Body of pancreas (tissue), 4 donors: ENCODE data around the gene KLHL30. TPM values are rescaled to one million over a fixed set of nuclear protein-coding genes. Genes with fewer than 3 reads are reported as not detected.

ENCODE experiments used
- ATAC-seq: fragments of 150-250 bp; one replicate; pipeline ENCODE4 v1.9.1; 2016
- DNase-seq, 4 donors: peaks; one replicate each; pipeline ENCODE4 v3.0.0-alpha.2; 2019
- H3K27ac ChIP-seq, 4 donors: fragments of 200-600 bp; sonication (generic); 1 replicate in 3 of 4; 2 replicates in 1 of 4; pipeline versions ENCODE4 v1.5.1 to v1.6.1; 2016 to 2019; ENCODE audit warnings: mild to moderate bottlenecking in 1 of 4, mixed read lengths in 1 of 4, moderate library complexity in 1 of 4
- H3K27me3 ChIP-seq, 2 donors: fragments of 200-600 bp; sonication (generic); one replicate each; pipeline ENCODE4 v1.6.0; 2016; ENCODE audit warnings: mild to moderate bottlenecking in 1 of 2
- H3K36me3 ChIP-seq, 2 donors: fragments of 200-600 bp; sonication (generic); replicated peaks in 1 of 2; 2 replicates each; pipeline ENCODE4 v1.5.1; 2016; ENCODE audit warnings: low read depth in 2 of 2; ENCODE audit not compliant: insufficient read depth in 1 of 2
- H3K4me1 ChIP-seq: fragments of 200-600 bp; sonication (generic); one replicate; pipeline ENCODE4 v1.6.0; 2016
- H3K4me3 ChIP-seq, 2 donors: fragments of 200-600 bp; sonication (generic); 1 replicate in 1 of 2; 2 replicates in 1 of 2; pipeline ENCODE4 v1.5.1; 2016 to 2019
- H3K9me3 ChIP-seq, 3 donors: fragments of 200-600 bp; sonication (generic); 1 replicate in 2 of 3; 2 replicates in 1 of 3; pipeline ENCODE4 v1.5.1; 2016
- CTCF ChIP-seq, 7 experiments: fragments of 450-650 bp in 4 of 7; fragments of 200-600 bp in 3 of 7; sonication (generic) in 3 of 7; IDR thresholded peaks; one replicate each; pipeline ENCODE4 v1.5.1; 2016 to 2019; ENCODE audit warnings: antibody characterized with exemption in 7 of 7
- POLR2A ChIP-seq, 3 donors: fragments of 450-650 bp; IDR thresholded peaks; one replicate each; pipeline ENCODE4 v1.6.1; 2016; ENCODE audit warnings: antibody characterized with exemption in 3 of 3, mild to moderate bottlenecking in 2 of 3
- WGBS, 2 donors: methylation state at CpG; one replicate each; pipeline ENCODE4 v1.1.5; 2017; 5-methylcytosine and 5-hydroxymethylcytosine counted together
- intact Hi-C: fragments of 100-400 bp; cut with DNase I; formaldehyde crosslinking; loops from one replicate; pipeline ENCODE4 v1.15.1; 2023
- total RNA-seq, 2 donors: library from RNA; depleted of rRNA; stranded (reverse); fragments of >200 nt; gene quantifications; one replicate each; pipeline ENCODE4 v1.1.0, GENCODE V29; 2016

The KLHL30 gene
- total RNA-seq, 2 donors from 2014 or later = 0.26 to 0.66 TPM

GRCh38 chr2:238167761-238168160 is 29.3 kb downstream of the KLHL30 start:
- Histone ChIP-seq H3K4me1 (peaks cover 54% of the 10 kb centered on the region), H3K9me3 (no peaks in the 10 kb centered on the region), H3K27me3 (peaks cover 0 to 3% of the 10 kb centered on the region in 2 donors), H3K36me3 (peaks cover 0 to 6% of the 10 kb centered on the region in 2 donors), H3K4me3 (no peak overlapping the region), H3K27ac (peak overlapping the region in 1 of 4 donors; percentile 14)
- 65 to 70% methylated on average over 2 to 8 of the region's 8 CpGs for WGBS, 2 donors
- ATAC-seq (no peak), DNase-seq (no peak)
- intact Hi-C loops = no loop called here
- no peak for TF ChIP-seq POLR2A (IDR thresholded peaks at IDR 0.05)
- no peak for TF ChIP-seq CTCF (IDR thresholded peaks at IDR 0.05)

- no peaks in the 10 kb centered on the region for H3K9me3 ChIP-seq
- 83 to 88% methylated on average over 7 to 13 of the region's 13 CpGs for WGBS, 2 donors
- intact Hi-C loops = no loop called here
- H3K4me1 ChIP-seq = peaks cover 47% of the 10 kb centered on the region
- no peak overlapping the region for H3K4me3 ChIP-seq
- H3K27ac ChIP-seq = peak overlapping the region in 2 of 4 donors; percentile 22 to 74
- no peak for DNase-seq
- no peak for ATAC-seq
- TF ChIP-seq POLR2A (IDR thresholded peaks at IDR 0.05) = no peak
- TF ChIP-seq CTCF (IDR thresholded peaks at IDR 0.05) = no peak
- peaks cover 0 to 3% of the 10 kb centered on the region in 2 donors for H3K27me3 ChIP-seq
- H3K36me3 ChIP-seq = peaks cover 0 to 10% of the 10 kb centered on the region in 2 donors
Observed at GRCh38 chr2:238168196-238169047, 30.0 kb downstream of the KLHL30 start.

GRCh38 chr2:238169048-238169707 is 30.7 kb downstream of the KLHL30 start:
- no peak overlapping the region for H3K4me3 ChIP-seq
- DNase-seq (peak; percentile 64 to 74 (median 64)), ATAC-seq (peak; percentile 72)
- no peaks in the 10 kb centered on the region for H3K9me3 ChIP-seq
- intact Hi-C loops = no loop called here
- 55 to 63% methylated on average over 6 of the region's 6 CpGs for WGBS, 2 donors
- peaks cover 40% of the 10 kb centered on the region for H3K4me1 ChIP-seq
- H3K27ac ChIP-seq = peak overlapping the region in 3 of 4 donors; percentile 51 to 74 (median 52)
- peaks cover 0 to 2% of the 10 kb centered on the region in 2 donors for H3K27me3 ChIP-seq
- H3K36me3 ChIP-seq = peaks cover 0 to 10% of the 10 kb centered on the region in 2 donors
- TF ChIP-seq CTCF (IDR thresholded peaks at IDR 0.05) (no peak), POLR2A (IDR thresholded peaks at IDR 0.05) (no peak)

- ATAC-seq = peak; percentile 22
- Histone ChIP-seq H3K9me3 (no peaks in the 10 kb centered on the region), H3K4me1 (peaks cover 39% of the 10 kb centered on the region), H3K27ac (peak overlapping the region in 3 of 4 donors; percentile 51 to 74 (median 52)), H3K27me3 (no peaks in the 10 kb centered on the region), H3K4me3 (no peak overlapping the region), H3K36me3 (peaks cover 0 to 12% of the 10 kb centered on the region in 2 donors)
- no peak for DNase-seq
- intact Hi-C loops = no loop called here
- WGBS, 2 donors = 66 to 79% methylated on average over 5 of the region's 5 CpGs
- TF ChIP-seq CTCF (IDR thresholded peaks at IDR 0.05) (no peak), POLR2A (IDR thresholded peaks at IDR 0.05) (no peak)
Observed at GRCh38 chr2:238169708-238170251, 31.3 kb downstream of the KLHL30 start.
